Left lung (tissue), 10 donors: ENCODE data around the gene TMEM108. TPM values are rescaled to one million over a fixed set of nuclear protein-coding genes. Genes with fewer than 3 reads are reported as not detected.

Experiments
- ATAC-seq: fragments of 200-7000 bp; cut with Tn5 transposase; one replicate; pipeline ENCODE4 v1.9.1; 2020; ENCODE audit warnings: moderate library complexity
- DNase-seq, 4 donors: peaks; one replicate each; pipeline ENCODE4 v3.0.0-alpha.2; 2013 to 2020
- H3K27ac ChIP-seq, 2 donors: fragments of 200-600 bp; sonication (generic) in 1 of 2; one replicate each; pipeline versions ENCODE4 v1.5.0 to v1.8.0; 2020 to 2021
- H3K27me3 ChIP-seq, 2 donors: fragments of 200-600 bp; sonication (generic) in 1 of 2; one replicate each; pipeline versions ENCODE4 v1.5.0 to v1.8.0; 2020 to 2021
- H3K36me3 ChIP-seq, 2 donors: fragments of 200-600 bp; sonication (generic) in 1 of 2; one replicate each; pipeline versions ENCODE4 v1.5.0 to v1.8.0; 2020 to 2021
- H3K4me1 ChIP-seq, 2 donors: fragments of 200-600 bp; one replicate each; pipeline ENCODE4 v1.8.0; 2021
- H3K4me3 ChIP-seq, 2 donors: fragments of 200-600 bp; sonication (generic) in 1 of 2; one replicate each; pipeline versions ENCODE4 v1.5.0 to v1.8.0; 2020 to 2021; ENCODE audit warnings: mild to moderate bottlenecking in 1 of 2
- H3K9me3 ChIP-seq, 2 donors: fragments of 200-600 bp; sonication (generic) in 1 of 2; one replicate each; pipeline versions ENCODE4 v1.5.0 to v1.8.0; 2020 to 2021
- CTCF ChIP-seq, 2 donors: fragments of 200-600 bp; sonication (generic) in 1 of 2; IDR thresholded peaks; one replicate each; pipeline versions ENCODE4 v1.5.0 to v1.8.0; 2021; ENCODE audit warnings: antibody characterized with exemption in 2 of 2
- intact Hi-C, 2 donors: fragments of 100-400 bp; cut with DNase I; formaldehyde crosslinking; loops; one replicate each; pipeline versions ENCODE4 v1.11.2 to v1.14.2; 2022
- polyA plus RNA-seq, 6 donors: library from polyadenylated mRNA; unstranded; fragments of 120-200 nt; gene quantifications; one replicate each; pipeline ENCODE4 v1.2.1, GENCODE V29; 2013; ENCODE audit not compliant: insufficient read length in 6 of 6
- total RNA-seq, 2 donors: library from RNA; stranded (reverse); fragmentation: NEBNext Ultra II Directional; extraction: Animal tissue kit (Norgen Biotek cat#: 25700); gene quantifications; one replicate each; pipeline ENCODE4 v1.2.1, GENCODE V29; 2021
- donor health status: DM: no; HTN: yes; CAD: no.
- donor health status: DM: no; HTN: no; CAD: no.

The TMEM108 gene
- total and polyA plus RNA-seq, 8 donors = 18.5 to 58.8 (median 43.7) TPM

GRCh38 chr3:133330522-133330921 is 292.3 kb downstream of the TMEM108 start:
- Histone ChIP-seq H3K9me3 (no peaks in the 10 kb centered on the region), H3K4me1 (no peaks in the 10 kb centered on the region), H3K36me3 (no peaks in the 10 kb centered on the region), H3K27me3 (no peaks in the 10 kb centered on the region), H3K27ac (no peak overlapping the region), H3K4me3 (no peak overlapping the region)
- DNase-seq = no peak
- ATAC-seq = no peak
- TF ChIP-seq CTCF (IDR thresholded peaks at IDR 0.05) = no peak
- intact Hi-C loops = no loop called here

- Histone ChIP-seq H3K9me3 (peaks cover 0 to 2% of the 10 kb centered on the region in 2 donors), H3K4me3 (no peak overlapping the region), H3K27me3 (no peaks in the 10 kb centered on the region), H3K4me1 (no peaks in the 10 kb centered on the region), H3K27ac (no peak overlapping the region), H3K36me3 (no peaks in the 10 kb centered on the region)
- DNase-seq (no peak), ATAC-seq (no peak)
- TF ChIP-seq CTCF (IDR thresholded peaks at IDR 0.05) = no peak
- intact Hi-C loops = no loop called here
Measured at GRCh38 chr3:133354721-133355120, 316.5 kb downstream of the TMEM108 start.

- H3K9me3 ChIP-seq = peaks cover 0 to 2% of the 10 kb centered on the region in 2 donors
- TF ChIP-seq CTCF (IDR thresholded peaks at IDR 0.05) = no peak
- H3K27me3 ChIP-seq = no peaks in the 10 kb centered on the region
- H3K4me1 ChIP-seq = no peaks in the 10 kb centered on the region
- H3K36me3 ChIP-seq = no peaks in the 10 kb centered on the region
- intact Hi-C loops = no loop called here
- no peak for ATAC-seq
- DNase-seq = no peak
- no peak overlapping the region for H3K4me3 ChIP-seq
- no peak overlapping the region for H3K27ac ChIP-seq
Measured at GRCh38 chr3:133360476-133360875, 322.3 kb downstream of the TMEM108 start.

- H3K36me3 ChIP-seq = no peaks in the 10 kb centered on the region
- no peak for DNase-seq
- no peak for TF ChIP-seq CTCF (IDR thresholded peaks at IDR 0.05)
- H3K9me3 ChIP-seq = peaks cover 0 to 2% of the 10 kb centered on the region in 2 donors
- H3K27me3 ChIP-seq = no peaks in the 10 kb centered on the region
- intact Hi-C loops = no loop called here
- no peak overlapping the region for H3K4me3 ChIP-seq
- ATAC-seq = no peak
- H3K27ac ChIP-seq = no peak overlapping the region
- H3K4me1 ChIP-seq = no peaks in the 10 kb centered on the region
Measured at GRCh38 chr3:133361011-133361410, 322.8 kb downstream of the TMEM108 start.

- no peaks in the 10 kb centered on the region for H3K36me3 ChIP-seq
- no peak overlapping the region for H3K4me3 ChIP-seq
- H3K4me1 ChIP-seq = no peaks in the 10 kb centered on the region
- TF ChIP-seq CTCF (IDR thresholded peaks at IDR 0.05) = no peak
- DNase-seq (no peak), ATAC-seq (no peak)
- no peaks in the 10 kb centered on the region for H3K27me3 ChIP-seq
- H3K27ac ChIP-seq = no peak overlapping the region
- H3K9me3 ChIP-seq = no peaks in the 10 kb centered on the region
- intact Hi-C loops = no loop called here
Measured at GRCh38 chr3:133361435-133361834, 323.2 kb downstream of the TMEM108 start.
